ENCODE data around the gene CDK14. TPM values are rescaled to one million over a fixed set of nuclear protein-coding genes. Genes with fewer than 3 reads are reported as not detected.
"Not testable (repeated sequence)": the region's sequence is repeated elsewhere in the genome, so short reads cannot be mapped to it uniquely, and the experiment has no call there.

CDK14 gene
- total RNA-seq, 2 experiments from 2014 or later = not detected

DNA sequence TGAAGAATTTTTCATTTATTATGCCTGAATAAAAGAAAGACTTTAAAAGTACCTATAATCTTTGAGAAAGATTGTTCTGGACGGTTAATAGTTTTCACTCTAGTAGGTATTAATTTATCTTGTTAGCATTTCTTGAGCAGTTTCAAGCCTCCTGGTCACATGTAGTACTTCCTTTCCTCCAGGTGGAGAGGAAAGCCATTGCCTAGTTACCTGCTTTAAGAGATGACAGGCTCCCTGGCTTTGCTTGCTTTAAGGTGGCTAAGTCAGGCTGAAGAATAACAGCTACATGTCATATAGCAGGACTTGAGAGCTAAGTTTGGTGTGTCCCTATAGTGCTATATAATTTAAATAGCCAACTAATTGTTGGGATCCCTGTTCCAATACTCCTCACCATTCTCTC, 160.2 kb downstream of the CDK14 start:
- no peak overlapping the region for H3K27ac Mint-ChIP-seq
- ChIA-PET CTCF (no interaction called here), POLR2A (no interaction called here)
- no peak overlapping the region for H3K4me3 Mint-ChIP-seq
- H3K27me3 Mint-ChIP-seq = no peaks in the 10 kb centered on the region
- DNase-seq = no peak
- no peaks in the 10 kb centered on the region for H3K9me3 Mint-ChIP-seq
- no peaks in the 10 kb centered on the region for H3K36me3 Mint-ChIP-seq (ENCODE audit: low read depth)
- no peaks in the 10 kb centered on the region for H3K4me1 Mint-ChIP-seq

DNA sequence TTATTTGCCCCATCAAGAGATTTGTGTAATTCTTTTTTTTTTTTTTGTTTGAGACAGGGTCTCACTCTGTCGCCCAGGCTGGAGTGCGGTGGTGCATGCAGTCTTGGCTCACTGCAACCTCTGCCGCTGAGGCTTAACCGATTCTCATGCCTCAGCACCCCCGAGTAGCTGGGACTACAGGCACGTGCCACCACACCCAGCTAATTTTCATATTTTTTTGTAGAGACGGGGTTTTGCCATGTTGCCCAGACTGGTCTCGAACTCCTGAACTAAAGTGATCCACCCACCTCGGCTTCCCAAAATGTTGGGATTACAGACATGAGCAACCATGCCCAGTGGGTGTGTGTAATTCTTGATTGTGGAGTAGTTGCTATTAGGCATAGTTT, 161.4 kb downstream of the CDK14 start:
- CTCF ChIA-PET, POLR2A ChIA-PET, H3K4me3 Mint-ChIP-seq: not testable (repeated sequence)

DNA sequence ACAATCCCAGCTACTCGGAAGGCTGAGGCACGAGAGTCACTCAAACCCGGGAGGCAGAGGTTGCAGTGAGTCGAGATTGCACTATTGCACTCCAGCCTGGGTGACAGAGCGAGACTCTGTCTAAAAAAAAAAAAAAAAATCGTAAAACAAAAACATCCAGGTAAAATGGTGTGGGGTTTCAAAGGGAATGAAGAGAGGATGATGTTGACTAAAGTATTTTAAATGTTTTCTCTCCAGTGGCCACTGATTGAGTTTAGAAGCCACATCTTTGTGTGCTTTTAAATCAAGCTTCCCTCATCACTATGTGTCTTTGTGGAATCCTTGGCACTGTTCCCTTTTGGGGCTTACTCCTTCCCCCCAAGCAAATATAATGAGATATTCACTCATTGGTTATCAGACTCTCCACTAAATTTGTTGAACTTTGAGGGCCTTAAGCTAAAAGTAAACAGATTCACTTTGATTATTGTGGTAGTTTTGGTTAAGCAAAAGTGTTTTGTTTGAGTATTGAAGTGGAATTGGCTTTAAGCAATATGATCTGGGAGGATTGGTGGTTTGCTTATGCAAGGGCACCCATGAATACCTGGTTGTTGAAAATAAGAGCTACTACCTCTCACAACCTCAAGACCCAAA, 162.9 kb downstream of the CDK14 start:
- no peak for DNase-seq
- Mint-ChIP-seq H3K9me3 (no peaks in the 10 kb centered on the region), H3K36me3 (ENCODE audit: low read depth) (no peaks in the 10 kb centered on the region), H3K27me3 (no peaks in the 10 kb centered on the region), H3K27ac (no peak overlapping the region), H3K4me1 (no peaks in the 10 kb centered on the region), H3K4me3 (no peak overlapping the region)
- CTCF ChIA-PET = no interaction called here
- POLR2A ChIA-PET = no interaction called here

More for the DNA sequence above, 161.4 kb downstream of the CDK14 start:
- H3K4me1 Mint-ChIP-seq; DNase-seq; H3K36me3 Mint-ChIP-seq (ENCODE audit: low read depth); H3K9me3 Mint-ChIP-seq; H3K27me3 Mint-ChIP-seq; H3K27ac Mint-ChIP-seq: not testable (repeated sequence)

DNA sequence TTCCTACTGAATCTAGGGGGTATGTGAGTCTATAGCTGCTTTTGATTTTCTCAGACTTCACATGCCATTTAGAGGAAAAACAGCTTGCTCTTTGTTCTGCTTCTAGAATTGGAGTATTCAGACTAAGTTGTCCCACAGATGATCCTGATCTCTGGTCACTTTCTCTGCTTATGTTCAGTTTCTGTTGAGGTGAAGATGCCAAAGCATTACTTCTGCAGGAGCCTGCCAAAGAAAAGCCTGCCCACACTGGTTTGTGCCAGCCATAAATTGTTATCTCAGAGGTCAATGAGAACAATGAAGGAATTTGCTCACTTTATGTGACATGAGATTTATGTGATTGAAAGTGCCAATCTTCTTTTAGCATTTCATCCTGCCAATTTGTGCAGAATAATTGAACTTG, 163.6 kb downstream of the CDK14 start:
- H3K4me3 Mint-ChIP-seq = no peak overlapping the region
- no peaks in the 10 kb centered on the region for H3K27me3 Mint-ChIP-seq
- no peak for DNase-seq
- ChIA-PET CTCF (no interaction called here), POLR2A (no interaction called here)
- H3K27ac Mint-ChIP-seq = no peak overlapping the region
- no peaks in the 10 kb centered on the region for H3K4me1 Mint-ChIP-seq
- no peaks in the 10 kb centered on the region for H3K9me3 Mint-ChIP-seq
- H3K36me3 Mint-ChIP-seq (ENCODE audit: low read depth) = no peaks in the 10 kb centered on the region

GRCh38 chr7:90760892-90761291, 164.8 kb downstream of the CDK14 start:
- ChIA-PET POLR2A (no interaction called here), CTCF (no interaction called here)
- Mint-ChIP-seq H3K4me1 (no peaks in the 10 kb centered on the region), H3K9me3 (no peaks in the 10 kb centered on the region), H3K27ac (no peak overlapping the region), H3K4me3 (no peak overlapping the region), H3K27me3 (no peaks in the 10 kb centered on the region), H3K36me3 (ENCODE audit: low read depth) (no peaks in the 10 kb centered on the region)
- DNase-seq = no peak

- ChIA-PET CTCF (no interaction called here), POLR2A (no interaction called here)
- H3K36me3 Mint-ChIP-seq (ENCODE audit: low read depth) = no peaks in the 10 kb centered on the region
- H3K27ac Mint-ChIP-seq = no peak overlapping the region
- H3K9me3 Mint-ChIP-seq = no peaks in the 10 kb centered on the region
- H3K4me3 Mint-ChIP-seq = no peak overlapping the region
- no peaks in the 10 kb centered on the region for H3K27me3 Mint-ChIP-seq
- no peaks in the 10 kb centered on the region for H3K4me1 Mint-ChIP-seq
- no peak for DNase-seq
Observed at GRCh38 chr7:90761584-90761983, 165.5 kb downstream of the CDK14 start.

DNA sequence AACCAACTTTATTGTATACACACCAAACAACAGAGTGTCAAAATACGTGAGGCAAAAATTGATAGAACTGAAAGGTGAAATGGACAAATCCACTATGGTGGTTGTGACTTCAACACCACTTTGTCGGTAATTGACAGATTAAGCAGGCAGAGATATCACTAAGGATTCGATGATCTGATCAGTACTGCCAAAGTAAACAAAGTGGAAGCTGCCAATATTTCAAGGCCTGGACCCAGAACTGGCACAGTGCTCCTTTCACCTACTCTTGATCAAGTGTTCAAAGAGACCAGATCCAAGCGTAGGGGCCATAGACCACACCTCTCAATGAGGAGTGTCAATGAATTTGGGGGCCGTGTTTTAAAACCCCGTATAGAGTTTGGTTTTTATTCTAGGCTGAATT, 167.0 kb downstream of the CDK14 start:
- Mint-ChIP-seq H3K9me3 (no peaks in the 10 kb centered on the region), H3K27ac (no peak overlapping the region), H3K27me3 (no peaks in the 10 kb centered on the region), H3K4me3 (no peak overlapping the region), H3K36me3 (ENCODE audit: low read depth) (no peaks in the 10 kb centered on the region), H3K4me1 (no peaks in the 10 kb centered on the region)
- DNase-seq = no peak
- ChIA-PET POLR2A (no interaction called here), CTCF (no interaction called here)

DNA sequence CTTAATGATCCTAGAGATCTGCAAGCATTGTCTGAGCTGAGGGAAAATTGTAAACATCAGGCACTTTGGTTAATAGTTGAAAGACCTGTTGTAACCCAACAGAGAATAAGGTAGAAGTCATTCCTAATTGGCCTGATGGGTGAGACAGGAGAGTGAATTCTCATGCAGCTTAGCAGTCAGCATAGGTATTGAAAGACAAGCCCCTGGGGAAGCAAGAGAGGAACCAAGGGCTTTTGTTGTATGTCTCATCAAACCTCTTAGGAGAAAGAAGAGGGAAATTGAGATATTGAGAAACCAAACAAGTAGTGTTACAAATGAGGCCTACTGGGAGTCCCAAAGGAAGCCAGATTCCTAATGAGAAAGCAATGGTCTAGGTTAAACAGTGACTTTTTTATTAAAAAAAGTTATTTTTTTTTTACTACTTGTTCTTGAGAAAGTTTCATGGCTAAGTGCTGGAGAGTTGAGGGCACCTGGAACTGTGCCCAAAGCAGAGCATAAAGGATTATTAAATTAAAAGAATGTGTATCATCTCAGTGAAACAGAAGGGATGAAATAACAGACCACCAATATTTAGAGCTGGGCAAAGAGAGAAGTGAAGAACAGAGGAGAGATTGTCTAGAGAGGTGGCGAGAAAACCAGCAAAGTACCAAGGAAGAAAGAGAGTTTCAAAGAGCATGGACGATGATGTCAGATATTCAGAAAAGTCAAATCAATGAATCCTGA, 168.9 kb downstream of the CDK14 start:
- no peaks in the 10 kb centered on the region for H3K4me1 Mint-ChIP-seq
- ChIA-PET POLR2A (no interaction called here), CTCF (no interaction called here)
- H3K4me3 Mint-ChIP-seq = no peak overlapping the region
- H3K36me3 Mint-ChIP-seq (ENCODE audit: low read depth) = no peaks in the 10 kb centered on the region
- no peaks in the 10 kb centered on the region for H3K9me3 Mint-ChIP-seq
- no peak for DNase-seq
- no peak overlapping the region for H3K27ac Mint-ChIP-seq
- no peaks in the 10 kb centered on the region for H3K27me3 Mint-ChIP-seq

- no peaks in the 10 kb centered on the region for H3K27me3 Mint-ChIP-seq
- H3K36me3 Mint-ChIP-seq (ENCODE audit: low read depth) = no peaks in the 10 kb centered on the region
- H3K27ac Mint-ChIP-seq = no peak overlapping the region
- H3K4me3 Mint-ChIP-seq = no peak overlapping the region
- CTCF ChIA-PET = no interaction called here
- POLR2A ChIA-PET = no interaction called here
- H3K9me3 Mint-ChIP-seq = peaks cover 6% of the 10 kb centered on the region
- H3K4me1 Mint-ChIP-seq = no peaks in the 10 kb centered on the region
- no peak for DNase-seq
Observed at GRCh38 chr7:90766814-90767564, 170.9 kb downstream of the CDK14 start.

DNA sequence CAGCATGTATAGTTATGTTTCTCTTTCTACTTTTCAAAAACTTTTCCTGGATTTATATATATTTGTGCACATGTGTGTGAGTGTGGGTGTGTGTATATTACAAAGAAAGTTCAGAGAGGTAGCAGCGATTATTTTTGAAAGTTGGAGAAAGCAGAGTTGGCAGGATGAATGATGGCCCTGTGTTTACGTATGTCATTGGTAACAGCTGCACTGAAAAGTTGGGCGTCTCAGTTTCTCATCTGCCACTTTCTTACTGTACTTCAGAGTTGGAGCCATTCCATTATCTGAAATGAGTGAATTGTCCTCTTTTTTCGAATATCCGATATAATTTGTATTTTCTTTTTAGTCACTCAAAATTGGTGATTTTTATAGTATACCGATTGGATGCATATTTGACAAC, 172.2 kb downstream of the CDK14 start:
- no peaks in the 10 kb centered on the region for H3K4me1 Mint-ChIP-seq
- no peak overlapping the region for H3K27ac Mint-ChIP-seq
- H3K9me3 Mint-ChIP-seq = peaks cover 6% of the 10 kb centered on the region
- CTCF ChIA-PET = no interaction called here
- no peaks in the 10 kb centered on the region for H3K36me3 Mint-ChIP-seq (ENCODE audit: low read depth)
- POLR2A ChIA-PET = no interaction called here
- DNase-seq = no peak
- H3K27me3 Mint-ChIP-seq = no peaks in the 10 kb centered on the region
- no peak overlapping the region for H3K4me3 Mint-ChIP-seq

DNA sequence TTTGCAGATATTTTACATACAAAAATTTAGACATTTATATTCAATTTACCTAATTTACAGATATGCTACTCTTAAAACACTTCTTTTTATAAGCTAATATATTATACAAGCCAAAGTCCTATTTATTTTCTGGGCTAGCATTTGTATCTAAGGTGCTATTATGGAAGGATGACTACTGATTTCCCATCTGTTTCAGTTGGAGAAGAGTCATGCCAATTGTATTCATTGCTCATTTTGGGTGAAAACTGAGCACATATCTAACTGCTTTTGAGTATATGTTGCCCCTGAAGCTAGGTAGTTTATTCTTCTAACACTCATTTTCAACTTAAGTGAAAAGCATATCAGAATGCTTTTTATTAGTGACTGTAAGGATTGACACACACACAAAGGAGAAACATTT, 172.9 kb downstream of the CDK14 start:
- no peak overlapping the region for H3K4me3 Mint-ChIP-seq
- no peaks in the 10 kb centered on the region for H3K27me3 Mint-ChIP-seq
- peaks cover 6% of the 10 kb centered on the region for H3K9me3 Mint-ChIP-seq
- no peaks in the 10 kb centered on the region for H3K4me1 Mint-ChIP-seq
- no peaks in the 10 kb centered on the region for H3K36me3 Mint-ChIP-seq (ENCODE audit: low read depth)
- H3K27ac Mint-ChIP-seq = no peak overlapping the region
- POLR2A ChIA-PET = no interaction called here
- DNase-seq = no peak
- CTCF ChIA-PET = no interaction called here

GRCh38 chr7:90769566-90769965, 173.4 kb downstream of the CDK14 start:
- H3K9me3 Mint-ChIP-seq; H3K27ac Mint-ChIP-seq; POLR2A ChIA-PET; H3K4me3 Mint-ChIP-seq; H3K4me1 Mint-ChIP-seq; H3K36me3 Mint-ChIP-seq (ENCODE audit: low read depth); DNase-seq; CTCF ChIA-PET; H3K27me3 Mint-ChIP-seq: not testable (repeated sequence)

DNA sequence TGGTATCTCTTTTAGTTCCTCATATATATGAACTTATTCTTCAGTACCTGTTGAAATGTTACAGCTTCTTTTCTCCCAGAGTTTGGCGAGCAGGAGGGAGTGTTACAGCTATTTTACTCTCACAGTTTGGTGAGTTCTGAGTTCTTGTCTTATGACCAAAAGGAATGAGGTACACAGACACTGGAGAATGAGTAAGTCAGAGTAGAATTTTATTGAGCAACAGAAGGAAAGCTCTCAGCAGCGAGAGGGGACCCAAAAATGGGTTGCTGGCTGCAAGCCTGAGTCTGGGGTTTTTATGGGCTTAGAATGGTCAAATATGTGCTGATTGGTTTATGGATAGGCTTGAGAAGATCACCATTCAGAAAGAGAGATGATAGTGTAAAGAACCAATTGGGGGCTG, 175.2 kb downstream of the CDK14 start:
- no peak for DNase-seq
- Mint-ChIP-seq H3K36me3 (ENCODE audit: low read depth) (no peaks in the 10 kb centered on the region), H3K27me3 (no peaks in the 10 kb centered on the region), H3K9me3 (peaks cover 6% of the 10 kb centered on the region), H3K4me3 (no peak overlapping the region), H3K27ac (no peak overlapping the region), H3K4me1 (no peaks in the 10 kb centered on the region)
- CTCF ChIA-PET = no interaction called here
- POLR2A ChIA-PET = no interaction called here

- DNase-seq = no peak
- Mint-ChIP-seq H3K4me3 (no peak overlapping the region), H3K27me3 (no peaks in the 10 kb centered on the region), H3K36me3 (ENCODE audit: low read depth) (no peaks in the 10 kb centered on the region), H3K9me3 (peaks cover 6% of the 10 kb centered on the region), H3K27ac (no peak overlapping the region), H3K4me1 (no peaks in the 10 kb centered on the region)
- POLR2A ChIA-PET = no interaction called here
- CTCF ChIA-PET = no interaction called here
Observed at GRCh38 chr7:90772410-90772809, 176.3 kb downstream of the CDK14 start.
